ENCODE results near the gene IGFBP1. TPM values are rescaled to one million over a fixed set of nuclear protein-coding genes. Genes with fewer than 3 reads are reported as not detected.
A peak's percentile ranks its signal among the peaks of the same experiment; 100 is the strongest.

IGFBP1 gene
- total and polyA plus RNA-seq, 2 of the 13 experiments (the other 11 are each of a cell fraction or from before 2014, with no cell fraction given), result 5.4 to 885 TPM

DNA sequence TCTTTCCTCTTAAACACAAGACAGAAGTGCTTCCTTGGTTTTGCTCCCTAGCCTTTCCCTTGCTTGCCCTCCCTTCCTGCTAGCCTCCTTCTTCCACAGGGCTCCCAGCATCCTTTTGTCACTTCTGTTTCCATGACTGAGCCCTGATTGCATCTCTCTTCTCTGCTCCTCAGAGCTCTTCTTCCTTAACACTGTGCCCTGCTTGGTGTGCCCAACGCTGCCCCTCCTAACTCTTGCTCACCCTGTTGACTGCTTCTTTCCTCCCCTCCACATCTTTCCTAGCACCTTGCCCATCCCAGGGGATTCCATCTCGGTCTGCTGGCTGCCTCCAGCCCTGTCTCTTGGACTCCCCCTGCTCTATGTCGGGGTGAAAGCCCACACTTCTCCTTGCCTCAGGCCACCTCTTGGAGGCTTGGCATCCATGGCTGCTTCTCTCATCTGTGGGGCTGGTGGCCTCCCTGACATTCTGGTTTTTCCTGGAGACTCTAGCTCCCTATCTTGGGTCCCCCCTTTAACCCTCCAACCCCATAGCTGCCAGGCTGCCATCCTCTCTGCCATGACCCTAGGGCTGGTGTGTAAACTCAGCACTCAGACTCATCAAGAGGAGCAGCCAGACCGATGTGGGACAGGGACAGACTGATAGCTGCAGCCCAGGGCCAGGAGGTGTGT, 5.8 kb downstream of the IGFBP1 start (continued):
- TF ChIP-seq, protein P1, sequence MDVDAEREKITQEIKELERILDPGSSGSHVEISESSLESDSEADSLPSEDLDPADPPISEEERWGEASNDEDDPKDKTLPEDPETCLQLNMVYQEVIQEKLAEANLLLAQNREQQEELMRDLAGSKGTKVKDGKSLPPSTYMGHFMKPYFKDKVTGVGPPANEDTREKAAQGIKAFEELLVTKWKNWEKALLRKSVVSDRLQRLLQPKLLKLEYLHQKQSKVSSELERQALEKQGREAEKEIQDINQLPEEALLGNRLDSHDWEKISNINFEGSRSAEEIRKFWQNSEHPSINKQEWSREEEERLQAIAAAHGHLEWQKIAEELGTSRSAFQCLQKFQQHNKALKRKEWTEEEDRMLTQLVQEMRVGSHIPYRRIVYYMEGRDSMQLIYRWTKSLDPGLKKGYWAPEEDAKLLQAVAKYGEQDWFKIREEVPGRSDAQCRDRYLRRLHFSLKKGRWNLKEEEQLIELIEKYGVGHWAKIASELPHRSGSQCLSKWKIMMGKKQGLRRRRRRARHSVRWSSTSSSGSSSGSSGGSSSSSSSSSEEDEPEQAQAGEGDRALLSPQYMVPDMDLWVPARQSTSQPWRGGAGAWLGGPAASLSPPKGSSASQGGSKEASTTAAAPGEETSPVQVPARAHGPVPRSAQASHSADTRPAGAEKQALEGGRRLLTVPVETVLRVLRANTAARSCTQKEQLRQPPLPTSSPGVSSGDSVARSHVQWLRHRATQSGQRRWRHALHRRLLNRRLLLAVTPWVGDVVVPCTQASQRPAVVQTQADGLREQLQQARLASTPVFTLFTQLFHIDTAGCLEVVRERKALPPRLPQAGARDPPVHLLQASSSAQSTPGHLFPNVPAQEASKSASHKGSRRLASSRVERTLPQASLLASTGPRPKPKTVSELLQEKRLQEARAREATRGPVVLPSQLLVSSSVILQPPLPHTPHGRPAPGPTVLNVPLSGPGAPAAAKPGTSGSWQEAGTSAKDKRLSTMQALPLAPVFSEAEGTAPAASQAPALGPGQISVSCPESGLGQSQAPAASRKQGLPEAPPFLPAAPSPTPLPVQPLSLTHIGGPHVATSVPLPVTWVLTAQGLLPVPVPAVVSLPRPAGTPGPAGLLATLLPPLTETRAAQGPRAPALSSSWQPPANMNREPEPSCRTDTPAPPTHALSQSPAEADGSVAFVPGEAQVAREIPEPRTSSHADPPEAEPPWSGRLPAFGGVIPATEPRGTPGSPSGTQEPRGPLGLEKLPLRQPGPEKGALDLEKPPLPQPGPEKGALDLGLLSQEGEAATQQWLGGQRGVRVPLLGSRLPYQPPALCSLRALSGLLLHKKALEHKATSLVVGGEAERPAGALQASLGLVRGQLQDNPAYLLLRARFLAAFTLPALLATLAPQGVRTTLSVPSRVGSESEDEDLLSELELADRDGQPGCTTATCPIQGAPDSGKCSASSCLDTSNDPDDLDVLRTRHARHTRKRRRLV (CRISPR knock-in tag; IDR thresholded peaks at IDR 0.05), result no peak
- TF ChIP-seq TOPORS (CRISPR knock-in tag; IDR thresholded peaks at IDR 0.05), result 0 out of 2 replicates have a peak, but pooled peaks have one; percentile 21
- no peak for TF ChIP-seq ZFAT (CRISPR knock-in tag; conservative IDR thresholded peaks at IDR 0.05)
- TF ChIP-seq MLLT10 (CRISPR knock-in tag; IDR thresholded peaks at IDR 0.05), result no peak
- no peak for TF ChIP-seq RAD51 (IDR thresholded peaks at IDR 0.05; ENCODE audit: borderline replicate concordance)
- peak; percentile 53; the same call in 1 of the 2 replicates for TF ChIP-seq ZNF678 (CRISPR knock-in tag; IDR thresholded peaks at IDR 0.05)
- peak; percentile 17; the same call in 1 of the 2 replicates for TF ChIP-seq ETV5 (CRISPR knock-in tag; IDR thresholded peaks at IDR 0.05; ENCODE audit: borderline replicate concordance)
- TF ChIP-seq RFXANK (CRISPR knock-in tag; IDR thresholded peaks at IDR 0.05), result no peak
- TF ChIP-seq, protein P2, sequence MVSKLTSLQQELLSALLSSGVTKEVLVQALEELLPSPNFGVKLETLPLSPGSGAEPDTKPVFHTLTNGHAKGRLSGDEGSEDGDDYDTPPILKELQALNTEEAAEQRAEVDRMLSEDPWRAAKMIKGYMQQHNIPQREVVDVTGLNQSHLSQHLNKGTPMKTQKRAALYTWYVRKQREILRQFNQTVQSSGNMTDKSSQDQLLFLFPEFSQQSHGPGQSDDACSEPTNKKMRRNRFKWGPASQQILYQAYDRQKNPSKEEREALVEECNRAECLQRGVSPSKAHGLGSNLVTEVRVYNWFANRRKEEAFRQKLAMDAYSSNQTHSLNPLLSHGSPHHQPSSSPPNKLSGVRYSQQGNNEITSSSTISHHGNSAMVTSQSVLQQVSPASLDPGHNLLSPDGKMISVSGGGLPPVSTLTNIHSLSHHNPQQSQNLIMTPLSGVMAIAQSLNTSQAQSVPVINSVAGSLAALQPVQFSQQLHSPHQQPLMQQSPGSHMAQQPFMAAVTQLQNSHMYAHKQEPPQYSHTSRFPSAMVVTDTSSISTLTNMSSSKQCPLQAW (CRISPR knock-in tag; IDR thresholded peaks at IDR 0.05), result no peak
- TF ChIP-seq U2AF1 (optimal IDR thresholded peaks at IDR 0.05; ENCODE audit: low read depth, low read length), result no peak
- no peak for TF ChIP-seq IKZF4 (CRISPR knock-in tag; IDR thresholded peaks at IDR 0.05; ENCODE audit: borderline replicate concordance, low read depth, not compliant biosample characterization)
- peak; percentile 97; the same call in 1 of the 2 replicates for TF ChIP-seq ZNF782 (CRISPR knock-in tag; IDR thresholded peaks at IDR 0.05; ENCODE audit: borderline replicate concordance)
- TF ChIP-seq, protein P3, sequence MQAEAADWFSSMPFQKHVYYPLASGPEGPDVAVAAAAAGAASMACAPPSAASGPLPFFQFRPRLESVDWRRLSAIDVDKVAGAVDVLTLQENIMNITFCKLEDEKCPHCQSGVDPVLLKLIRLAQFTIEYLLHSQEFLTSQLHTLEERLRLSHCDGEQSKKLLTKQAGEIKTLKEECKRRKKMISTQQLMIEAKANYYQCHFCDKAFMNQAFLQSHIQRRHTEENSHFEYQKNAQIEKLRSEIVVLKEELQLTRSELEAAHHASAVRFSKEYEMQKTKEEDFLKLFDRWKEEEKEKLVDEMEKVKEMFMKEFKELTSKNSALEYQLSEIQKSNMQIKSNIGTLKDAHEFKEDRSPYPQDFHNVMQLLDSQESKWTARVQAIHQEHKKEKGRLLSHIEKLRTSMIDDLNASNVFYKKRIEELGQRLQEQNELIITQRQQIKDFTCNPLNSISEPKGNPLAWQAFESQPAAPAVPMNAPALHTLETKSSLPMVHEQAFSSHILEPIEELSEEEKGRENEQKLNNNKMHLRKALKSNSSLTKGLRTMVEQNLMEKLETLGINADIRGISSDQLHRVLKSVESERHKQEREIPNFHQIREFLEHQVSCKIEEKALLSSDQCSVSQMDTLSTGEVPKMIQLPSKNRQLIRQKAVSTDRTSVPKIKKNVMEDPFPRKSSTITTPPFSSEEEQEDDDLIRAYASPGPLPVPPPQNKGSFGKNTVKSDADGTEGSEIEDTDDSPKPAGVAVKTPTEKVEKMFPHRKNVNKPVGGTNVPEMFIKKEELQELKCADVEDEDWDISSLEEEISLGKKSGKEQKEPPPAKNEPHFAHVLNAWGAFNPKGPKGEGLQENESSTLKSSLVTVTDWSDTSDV (CRISPR knock-in tag; IDR thresholded peaks at IDR 0.05), result no peak
- TF ChIP-seq IKZF1 (IDR thresholded peaks at IDR 0.05), result no peak
- TF ChIP-seq GZF1 (CRISPR knock-in tag; IDR thresholded peaks at IDR 0.05), result no peak; the same call in 1 of the 2 replicates
- TF ChIP-seq ZNF790 (CRISPR knock-in tag; IDR thresholded peaks at IDR 0.05; ENCODE audit: borderline replicate concordance), result no peak; the same call in 1 of the 2 replicates
- TF ChIP-seq NKX3-1 (CRISPR knock-in tag; IDR thresholded peaks at IDR 0.05), result no peak
- peak; percentile 81 for TF ChIP-seq ZNF781 (CRISPR knock-in tag; IDR thresholded peaks at IDR 0.05; ENCODE audit: borderline replicate concordance, not compliant biosample characterization)
- TF ChIP-seq RCOR2 (CRISPR knock-in tag; IDR thresholded peaks at IDR 0.05), result 0 out of 2 replicates have a peak, but pooled peaks have one; percentile 23
- 0 out of 2 replicates have a peak, but pooled peaks have one; percentile 65 for TF ChIP-seq ZNF616 (CRISPR knock-in tag; IDR thresholded peaks at IDR 0.05; ENCODE audit: low read depth)

Measured in HepG2 (cell line).